HG03342 (cell line): ENCODE results near the gene BNIP2.
"Not testable (repeated sequence)": the region's sequence is repeated elsewhere in the genome, so short reads cannot be mapped to it uniquely, and the experiment has no call there.

ENCODE experiments used
- ATAC-seq: cut with Tn5 transposase; IDR thresholded peaks from one replicate; pipeline ENCODE4 v1.9.1; 2021; ENCODE audit warnings: mild to moderate bottlenecking, moderate library complexity; ENCODE audit not compliant: unreplicated experiment

BNIP2 gene

DNA sequence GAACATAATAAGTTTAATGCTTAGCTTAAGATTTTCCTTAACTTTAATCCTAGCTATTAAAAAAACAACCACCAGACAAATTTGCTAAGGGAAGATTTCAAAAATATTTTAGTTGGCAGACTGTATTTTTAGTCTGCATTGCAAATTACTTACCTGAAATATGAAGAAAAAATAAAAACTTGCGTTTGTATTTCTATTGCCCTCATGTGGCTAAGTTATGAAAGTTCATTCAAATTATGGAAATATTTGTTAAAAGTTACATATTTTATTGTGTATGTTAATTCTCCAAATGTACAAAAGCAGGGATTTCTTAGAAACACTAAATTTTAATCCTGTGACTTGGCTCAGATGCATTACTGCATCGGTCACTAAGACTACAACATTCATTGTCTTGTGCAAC lies 46.8 kb downstream of the BNIP2 start:
- no peak for ATAC-seq

DNA sequence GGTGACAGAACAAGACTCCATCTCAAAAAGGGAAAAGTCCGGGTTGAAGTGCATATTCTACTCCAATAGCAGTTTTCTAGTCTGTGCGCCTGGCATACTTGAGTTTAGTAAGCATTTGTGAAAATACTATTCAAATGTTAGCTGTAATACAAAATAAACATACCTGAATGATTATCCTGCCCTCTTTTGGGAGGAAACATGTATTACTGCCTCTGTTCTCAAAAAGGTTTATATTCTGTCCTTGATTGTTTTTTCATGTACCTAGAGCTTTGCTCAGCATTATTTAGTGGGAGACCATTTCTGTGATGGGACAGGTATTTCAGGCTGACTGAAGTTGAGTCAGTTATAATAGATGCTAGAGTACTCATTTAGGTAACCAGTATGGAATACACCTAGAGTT lies 51.6 kb downstream of the BNIP2 start:
- ATAC-seq: not testable (repeated sequence)

DNA sequence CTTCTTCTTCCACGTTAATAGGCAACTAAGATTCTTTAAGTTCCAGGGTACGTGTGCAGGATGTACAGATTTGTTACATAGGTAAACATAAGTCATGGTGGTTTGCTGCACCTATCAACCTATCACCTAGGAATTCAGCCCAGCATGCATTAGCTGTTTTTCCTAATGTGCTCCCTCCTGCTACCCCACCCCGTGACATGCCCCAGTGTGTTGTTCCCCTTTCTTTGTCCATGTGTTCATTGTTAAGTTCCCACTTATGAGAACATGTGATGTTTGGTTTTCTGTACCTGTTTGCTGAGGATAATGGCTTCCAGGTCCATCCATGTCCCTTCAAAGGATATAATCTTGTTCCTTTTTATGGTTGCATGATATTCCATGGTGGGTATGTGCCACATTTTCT lies 52.9 kb downstream of the BNIP2 start:
- ATAC-seq: no peak

DNA sequence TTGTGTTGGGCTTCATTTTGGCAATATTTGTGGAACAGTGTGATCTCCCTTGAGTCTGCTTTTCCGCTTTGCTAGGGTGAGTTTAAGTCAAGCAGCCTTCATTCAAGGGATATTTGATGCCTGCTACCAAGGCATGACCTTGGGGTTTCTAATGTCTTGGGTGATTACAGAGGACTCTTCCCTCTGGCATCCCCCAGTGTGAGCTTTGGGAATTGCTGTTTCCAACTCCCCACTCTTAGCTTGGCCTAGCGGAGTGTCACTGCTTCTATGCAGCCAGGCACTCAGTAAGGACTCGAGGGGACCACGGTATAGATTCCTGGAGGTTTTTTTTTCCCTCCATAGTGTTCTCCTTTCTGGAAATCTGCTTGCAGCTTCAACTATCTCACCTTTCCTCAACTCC lies 56.4 kb downstream of the BNIP2 start:
- ATAC-seq: no peak

DNA sequence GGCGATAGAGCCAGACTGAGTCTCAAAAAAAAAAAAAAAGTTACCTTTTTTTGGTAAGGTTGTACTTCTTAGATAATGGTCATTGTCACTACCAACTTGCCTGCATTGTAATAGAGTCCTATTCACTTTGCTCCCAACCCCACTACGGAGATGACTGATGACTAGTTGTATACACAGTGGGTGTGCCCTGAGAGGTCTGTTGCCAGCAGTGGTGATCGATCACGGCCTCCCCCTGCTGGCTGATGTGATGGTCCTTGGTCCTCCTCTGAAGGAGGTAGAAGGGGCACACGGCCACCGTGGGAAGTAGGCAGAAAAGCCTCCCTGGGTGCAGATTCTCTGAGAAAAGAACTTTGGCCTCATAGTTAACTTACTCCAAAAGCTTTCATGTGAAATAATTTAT lies 66.8 kb downstream of the BNIP2 start:
- no peak for ATAC-seq

DNA sequence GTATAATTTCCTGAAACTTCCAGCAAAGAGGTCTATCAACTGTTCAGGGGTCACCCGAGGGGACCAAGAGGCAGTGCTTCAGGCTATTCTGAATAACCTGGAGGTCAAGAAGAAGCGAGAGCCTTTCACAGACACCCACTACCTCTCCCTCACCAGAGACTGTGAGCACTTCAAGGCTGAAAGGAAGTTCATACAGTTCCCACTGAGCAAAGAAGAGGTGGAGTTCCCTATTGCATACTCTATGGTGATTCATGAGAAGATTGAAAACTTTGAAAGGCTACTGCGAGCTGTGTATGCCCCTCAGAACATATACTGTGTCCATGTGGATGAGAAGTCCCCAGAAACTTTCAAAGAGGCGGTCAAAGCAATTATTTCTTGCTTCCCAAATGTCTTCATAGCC lies 70.7 kb downstream of the BNIP2 start:
- no peak for ATAC-seq

DNA sequence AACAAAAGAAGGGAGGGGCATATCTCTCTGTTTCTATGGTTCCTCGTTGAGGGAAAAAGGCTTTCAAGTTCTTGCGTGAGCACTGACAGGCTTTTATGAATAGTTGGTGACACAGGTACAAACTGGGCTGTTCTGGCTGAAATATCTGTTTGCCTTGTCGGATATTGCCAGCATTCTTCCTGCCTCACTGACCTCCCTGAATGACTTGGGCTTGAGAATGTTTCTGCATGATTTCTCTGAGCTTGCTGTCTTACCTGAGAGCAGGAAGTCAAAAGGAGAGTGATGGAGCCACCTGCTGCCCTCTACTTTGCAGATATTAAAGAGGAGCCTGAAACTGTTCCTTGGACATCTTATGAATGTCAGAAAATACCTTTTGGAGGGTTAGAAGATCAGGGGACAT lies 72.7 kb downstream of the BNIP2 start:
- ATAC-seq: no peak

DNA sequence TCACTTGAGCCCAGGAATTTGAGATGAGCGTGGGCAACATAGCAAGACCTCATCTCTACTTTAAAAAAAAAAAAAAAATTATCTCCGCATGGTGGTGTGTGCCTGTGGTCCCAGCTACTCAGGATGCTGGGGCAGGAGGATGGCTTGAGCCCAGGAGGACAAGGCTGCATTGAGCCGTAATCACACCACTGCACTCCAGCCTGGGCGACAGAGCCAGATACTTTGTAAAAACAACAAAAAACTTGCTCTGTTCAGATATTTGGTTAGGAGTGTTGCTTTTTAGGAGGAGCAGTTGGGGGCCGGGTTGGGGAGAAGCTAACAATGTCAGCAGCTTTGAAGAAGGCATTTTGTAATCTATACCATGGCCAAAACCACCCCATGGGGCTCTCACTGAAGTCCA lies 73.5 kb downstream of the BNIP2 start:
- ATAC-seq: no peak

DNA sequence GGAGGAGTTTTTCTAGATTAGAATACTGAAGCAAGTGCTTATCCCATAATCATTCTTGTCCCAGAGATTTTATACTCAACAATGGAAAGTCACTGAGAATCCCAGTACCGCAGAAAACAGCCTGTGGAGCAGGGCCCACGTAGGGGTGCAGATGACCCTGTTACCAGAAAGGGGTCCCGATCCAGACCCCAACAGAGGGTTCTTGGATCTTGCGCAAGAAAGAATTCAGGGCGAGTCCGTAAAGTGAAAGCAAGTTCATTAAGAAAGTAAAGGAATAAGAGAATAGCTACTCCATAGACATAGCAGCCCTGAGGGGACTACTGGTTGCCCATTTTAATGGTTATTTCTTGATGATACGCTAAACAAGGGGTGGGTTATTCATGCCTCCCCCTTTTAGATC lies 75.0 kb downstream of the BNIP2 start:
- ATAC-seq: no peak

DNA sequence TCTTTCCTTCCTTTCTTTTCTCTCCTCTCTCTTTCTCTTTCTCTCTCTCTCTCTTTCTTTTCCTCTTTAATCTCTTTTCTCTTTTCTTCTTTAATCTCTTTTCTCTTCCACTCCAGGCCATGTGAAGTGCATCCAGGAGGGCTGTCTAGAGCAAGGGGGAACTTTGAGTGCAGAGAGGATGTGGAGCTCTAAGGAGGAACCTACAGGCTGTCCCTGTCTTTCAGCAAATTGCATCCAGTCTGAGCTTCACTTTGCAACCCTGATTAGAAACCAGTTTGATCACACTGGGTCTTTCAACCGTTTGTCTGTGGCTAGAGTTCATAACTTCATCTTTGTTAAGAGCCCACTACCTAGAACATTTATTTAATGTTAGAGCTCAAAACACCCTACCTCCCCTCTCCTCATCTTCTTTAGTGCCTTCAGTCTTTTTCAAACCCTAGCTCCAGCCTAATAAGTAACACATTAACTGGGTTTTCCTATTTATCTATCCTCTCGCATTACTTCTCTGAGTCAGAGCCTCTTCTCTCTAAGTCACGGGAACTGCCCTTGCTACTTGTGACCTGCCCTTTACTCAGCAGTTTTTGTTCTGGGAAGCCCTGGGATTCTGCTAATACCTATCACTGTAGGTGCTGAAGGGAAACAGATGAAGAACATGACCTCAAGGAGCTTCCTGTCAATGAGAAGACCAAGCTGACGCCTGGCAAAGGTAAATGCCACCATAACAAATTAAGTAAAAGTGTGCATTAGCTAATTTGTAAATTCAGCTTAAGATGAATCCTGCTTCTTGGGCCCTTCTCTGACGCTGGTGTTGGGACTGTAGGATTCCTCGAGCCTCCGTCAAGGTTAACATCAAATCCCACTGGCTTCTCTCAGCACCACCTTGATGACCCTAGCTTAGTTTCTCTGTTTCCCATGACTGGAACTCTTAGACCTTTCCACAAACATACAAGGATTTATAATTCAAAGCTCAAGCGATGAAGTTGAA lies 77.6 kb downstream of the BNIP2 start, which contains the start of gene GCNT3:
Gene GCNT3, plus strand, starts transcription at position 508 of the 985 bp plus-strand sequence. CDS start 6,456 bp downstream, outside the sequence.
- no peak for ATAC-seq

DNA sequence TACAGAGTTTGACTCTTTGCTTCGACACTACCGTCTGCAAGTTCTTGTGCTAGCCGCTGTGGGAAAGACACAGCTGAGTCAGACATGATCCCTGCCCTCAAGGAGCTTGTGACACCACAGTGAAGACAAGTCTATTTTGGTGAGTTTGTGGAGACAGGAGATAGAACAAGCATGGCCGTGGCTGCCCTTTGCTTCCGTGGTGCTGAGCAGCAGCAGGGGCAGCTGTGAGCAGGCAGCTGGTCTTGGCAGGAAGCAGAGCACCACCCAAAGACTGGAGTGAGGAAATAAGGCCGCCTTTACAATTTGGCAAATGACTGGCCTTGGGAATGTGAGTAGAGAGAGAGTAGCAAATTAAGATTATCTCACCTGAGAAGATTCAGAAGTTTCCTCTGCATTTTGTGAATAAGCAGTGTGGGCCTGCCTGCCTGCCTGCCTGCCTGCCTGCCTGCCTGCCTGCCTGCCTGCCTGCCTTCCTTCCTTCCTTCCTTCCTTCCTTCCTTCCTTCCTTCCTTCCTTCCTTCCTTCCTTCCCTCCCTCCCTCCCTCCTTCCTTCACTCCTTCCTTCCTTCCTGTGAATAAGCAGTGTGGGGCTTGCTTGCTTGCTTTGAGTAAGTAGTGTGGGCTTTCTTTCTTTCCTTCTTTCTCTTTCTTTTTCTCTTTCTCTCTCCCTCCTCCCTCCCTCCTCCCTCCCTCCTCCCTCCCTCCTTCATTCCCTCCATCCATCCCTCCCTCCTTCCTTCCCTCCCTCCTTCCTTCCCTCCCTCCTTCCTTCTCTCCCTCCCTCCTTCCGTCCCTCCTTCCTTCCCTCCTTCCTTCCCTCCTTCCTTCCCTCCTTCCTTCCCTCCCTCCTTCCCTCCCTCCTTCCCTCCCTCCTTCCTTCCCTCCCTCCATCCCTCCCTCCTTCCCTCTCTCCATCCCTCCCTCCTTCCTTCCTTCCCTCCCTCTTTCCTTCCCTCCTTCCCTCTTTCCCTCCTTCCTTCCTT lies 79.1 kb downstream of the BNIP2 start:
- no peak for ATAC-seq
